ENCODE measurements around the gene TMEM156. TPM values are rescaled to one million over a fixed set of nuclear protein-coding genes. Genes with fewer than 3 reads are reported as not detected.

TMEM156 gene
- total RNA-seq, 4 donors from 2014 or later, result 0.33 TPM; not detected in 3

DNA sequence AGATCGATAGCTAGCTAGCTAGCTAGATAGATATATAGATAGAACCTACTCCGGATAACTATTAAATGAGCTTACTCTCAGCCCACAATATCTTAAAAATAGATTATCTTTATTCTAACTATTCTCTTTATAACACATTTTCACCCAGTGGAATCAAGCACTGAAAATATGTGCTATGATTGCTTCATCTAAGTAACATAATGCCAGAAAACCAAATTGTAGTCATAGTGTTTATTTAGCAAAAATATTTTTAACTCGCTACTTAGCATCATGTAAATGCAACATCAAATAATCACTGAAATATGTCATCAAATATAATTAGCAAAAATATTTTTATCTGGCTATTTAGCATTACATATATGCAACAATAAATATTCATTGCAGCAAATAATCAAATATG, 1.5 kb downstream of the TMEM156 start:
- DNase-seq, result no peak
- no peak overlapping the region for H3K27ac ChIP-seq
- no peaks in the 10 kb centered on the region for H3K36me3 ChIP-seq
- H3K27me3 ChIP-seq, result no peaks in the 10 kb centered on the region
- TF ChIP-seq, protein P1, sequence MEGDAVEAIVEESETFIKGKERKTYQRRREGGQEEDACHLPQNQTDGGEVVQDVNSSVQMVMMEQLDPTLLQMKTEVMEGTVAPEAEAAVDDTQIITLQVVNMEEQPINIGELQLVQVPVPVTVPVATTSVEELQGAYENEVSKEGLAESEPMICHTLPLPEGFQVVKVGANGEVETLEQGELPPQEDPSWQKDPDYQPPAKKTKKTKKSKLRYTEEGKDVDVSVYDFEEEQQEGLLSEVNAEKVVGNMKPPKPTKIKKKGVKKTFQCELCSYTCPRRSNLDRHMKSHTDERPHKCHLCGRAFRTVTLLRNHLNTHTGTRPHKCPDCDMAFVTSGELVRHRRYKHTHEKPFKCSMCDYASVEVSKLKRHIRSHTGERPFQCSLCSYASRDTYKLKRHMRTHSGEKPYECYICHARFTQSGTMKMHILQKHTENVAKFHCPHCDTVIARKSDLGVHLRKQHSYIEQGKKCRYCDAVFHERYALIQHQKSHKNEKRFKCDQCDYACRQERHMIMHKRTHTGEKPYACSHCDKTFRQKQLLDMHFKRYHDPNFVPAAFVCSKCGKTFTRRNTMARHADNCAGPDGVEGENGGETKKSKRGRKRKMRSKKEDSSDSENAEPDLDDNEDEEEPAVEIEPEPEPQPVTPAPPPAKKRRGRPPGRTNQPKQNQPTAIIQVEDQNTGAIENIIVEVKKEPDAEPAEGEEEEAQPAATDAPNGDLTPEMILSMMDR (IDR thresholded peaks at IDR 0.05), result no peak
- TF ChIP-seq POLR2A (IDR thresholded peaks at IDR 0.05), result no peak
- intact Hi-C loops (cut with DNase I), result no loop called here
- no peaks in the 10 kb centered on the region for H3K9me3 ChIP-seq
- H3K4me1 ChIP-seq, result no peaks in the 10 kb centered on the region
- H3K4me3 ChIP-seq (replicated peaks in 1 of 3), result no peak overlapping the region
- 89 to 95% methylated on average over 3 of the region's 3 CpGs for WGBS, 2 donors

DNA sequence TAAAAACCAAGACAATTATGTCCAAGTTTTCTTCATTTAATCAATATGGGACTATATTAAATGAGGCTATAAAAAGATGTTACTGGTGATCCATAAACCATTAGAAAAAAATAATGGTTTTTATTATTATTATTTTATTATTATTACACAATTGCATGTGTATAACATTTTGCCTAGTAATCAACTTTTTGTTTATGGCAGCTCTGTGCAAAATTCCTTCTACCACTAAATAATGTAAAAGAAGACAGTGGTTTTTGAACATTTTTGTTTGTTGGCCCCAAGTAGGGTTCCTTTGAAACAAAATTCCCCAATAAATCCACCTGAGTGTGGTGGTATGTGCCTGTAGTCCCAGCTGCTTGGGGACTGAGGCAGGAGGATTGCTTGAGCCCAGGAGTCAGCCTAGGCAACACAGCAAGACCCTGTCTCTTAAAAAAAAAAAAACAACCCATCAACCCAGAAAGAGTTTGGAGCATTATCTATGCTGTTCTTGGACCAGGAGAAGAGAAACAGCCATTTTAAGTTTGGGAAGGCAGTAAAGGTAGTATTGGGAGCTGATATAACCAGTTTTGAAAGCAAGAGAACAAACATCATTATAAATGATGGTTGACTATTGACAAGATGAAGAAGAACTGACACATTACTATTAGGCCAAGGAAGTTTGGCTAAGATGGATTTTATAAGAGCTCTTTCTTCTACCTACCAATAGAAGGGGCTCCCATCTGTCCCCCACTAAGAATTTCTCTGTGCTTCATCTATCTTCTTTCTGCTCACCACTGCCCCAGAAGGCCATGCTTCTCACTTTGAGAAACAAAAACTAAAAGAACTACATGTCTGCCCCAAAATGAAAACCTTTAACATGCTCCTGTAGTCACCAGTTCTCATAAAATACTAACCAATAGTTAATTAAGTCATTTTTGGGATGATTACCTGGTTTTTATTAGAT, 2.2 kb downstream of the TMEM156 start:
- Histone ChIP-seq H3K4me1 (no peaks in the 10 kb centered on the region), H3K36me3 (no peaks in the 10 kb centered on the region), H3K9me3 (no peaks in the 10 kb centered on the region), H3K27me3 (no peaks in the 10 kb centered on the region), H3K4me3 (replicated peaks in 1 of 3) (no peak overlapping the region), H3K27ac (no peak overlapping the region)
- TF ChIP-seq, protein P1 (IDR thresholded peaks at IDR 0.05), result no peak
- no peak for TF ChIP-seq POLR2A (IDR thresholded peaks at IDR 0.05)
- DNase-seq, result no peak
- intact Hi-C loops (cut with DNase I), result no loop called here

DNA sequence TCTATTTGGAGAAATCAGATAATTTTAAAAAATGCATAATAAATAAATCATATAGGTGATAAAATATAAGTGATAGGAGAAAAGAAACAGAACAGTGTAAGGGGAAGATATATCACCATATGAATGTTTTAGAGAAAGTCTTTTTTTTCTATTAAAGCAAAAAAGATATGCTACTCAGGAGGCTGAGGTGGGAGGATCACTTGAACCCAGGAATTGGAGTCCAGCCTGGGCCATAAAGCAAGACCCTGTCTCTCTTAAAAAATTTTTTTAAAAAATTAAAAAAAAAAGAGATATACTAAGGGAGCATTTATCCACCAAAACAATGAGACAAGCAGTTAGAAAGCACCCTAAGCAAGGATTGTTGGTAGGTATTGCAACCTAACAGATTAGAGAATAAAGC, 6.1 kb downstream of the TMEM156 start:
- DNase-seq, result no peak
- H3K27ac ChIP-seq, result no peak overlapping the region
- H3K9me3 ChIP-seq, result no peaks in the 10 kb centered on the region
- no peaks in the 10 kb centered on the region for H3K36me3 ChIP-seq
- H3K27me3 ChIP-seq, result no peaks in the 10 kb centered on the region
- TF ChIP-seq, protein P1 (IDR thresholded peaks at IDR 0.05), result no peak
- no peak for TF ChIP-seq POLR2A (IDR thresholded peaks at IDR 0.05)
- no peak overlapping the region for H3K4me3 ChIP-seq (replicated peaks in 1 of 3)
- no peaks in the 10 kb centered on the region for H3K4me1 ChIP-seq
- intact Hi-C loops (cut with DNase I), result no loop called here

DNA sequence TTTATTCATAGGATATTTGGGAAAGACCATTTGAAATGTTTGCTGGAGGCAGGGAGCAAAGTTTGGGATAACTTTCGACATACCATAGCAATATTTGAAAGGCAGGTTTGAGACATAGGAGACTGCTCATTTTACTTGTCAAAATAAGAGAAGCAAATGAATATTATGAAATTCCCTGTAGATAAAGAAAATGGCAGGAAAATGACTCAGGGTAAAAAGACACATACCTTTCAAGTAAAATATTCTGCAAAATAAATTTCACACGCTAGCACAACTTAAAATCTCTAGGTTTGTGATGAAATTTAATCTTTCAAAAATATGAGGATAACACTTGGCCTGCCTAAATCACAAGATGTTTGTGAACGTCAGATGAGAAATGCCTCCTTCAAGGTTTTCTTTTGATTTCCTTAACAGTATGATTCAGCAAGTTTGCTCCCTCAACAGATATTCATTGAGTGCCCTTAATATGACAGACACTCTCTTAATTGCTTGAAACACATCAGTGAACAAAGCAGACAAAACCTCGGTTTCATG, 6.6 kb downstream of the TMEM156 start:
- DNase-seq, result no peak
- 79 to 82% methylated on average over 4 of the region's 4 CpGs for WGBS, 2 donors
- no peak overlapping the region for H3K27ac ChIP-seq
- H3K4me1 ChIP-seq, result no peaks in the 10 kb centered on the region
- intact Hi-C loops (cut with DNase I), result no loop called here
- no peaks in the 10 kb centered on the region for H3K9me3 ChIP-seq
- no peaks in the 10 kb centered on the region for H3K36me3 ChIP-seq
- TF ChIP-seq, protein P1 (IDR thresholded peaks at IDR 0.05), result no peak
- no peak for TF ChIP-seq POLR2A (IDR thresholded peaks at IDR 0.05)
- no peak overlapping the region for H3K4me3 ChIP-seq (replicated peaks in 1 of 3)
- no peaks in the 10 kb centered on the region for H3K27me3 ChIP-seq

DNA sequence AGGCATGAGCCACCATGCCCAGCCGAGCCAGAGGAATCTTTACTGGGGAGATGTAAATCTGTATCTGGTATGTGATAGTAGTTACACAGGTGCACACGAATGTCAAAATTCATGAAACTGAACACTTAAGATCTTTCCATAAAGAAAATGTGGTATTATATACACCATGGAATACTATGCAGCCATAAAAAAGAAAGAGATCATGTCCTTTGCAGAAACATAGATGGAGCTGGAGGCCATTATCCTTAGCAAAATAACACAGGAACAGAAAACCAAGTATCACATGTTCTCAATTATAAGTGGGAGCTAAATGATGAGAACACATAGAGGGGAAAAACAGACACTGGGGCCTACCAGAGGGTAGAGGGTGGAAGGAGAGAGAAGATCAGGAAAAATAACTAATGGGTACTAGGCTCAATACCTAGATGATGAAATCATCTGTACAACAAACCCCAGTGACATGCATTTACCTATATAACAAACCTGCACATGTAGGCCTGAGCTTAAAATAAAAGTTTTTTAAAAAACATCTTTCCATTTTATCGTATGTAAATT, 7.8 kb downstream of the TMEM156 start:
- H3K27ac ChIP-seq, result no peak overlapping the region
- no peaks in the 10 kb centered on the region for H3K36me3 ChIP-seq
- no peaks in the 10 kb centered on the region for H3K4me1 ChIP-seq
- TF ChIP-seq, protein P1 (IDR thresholded peaks at IDR 0.05), result no peak
- no peak for TF ChIP-seq POLR2A (IDR thresholded peaks at IDR 0.05)
- DNase-seq, result no peak
- H3K27me3 ChIP-seq, result no peaks in the 10 kb centered on the region
- intact Hi-C loops (cut with DNase I), result no loop called here
- WGBS, 2 donors, result 96 to 97% methylated on average over 3 of the region's 3 CpGs
- H3K9me3 ChIP-seq, result no peaks in the 10 kb centered on the region
- no peak overlapping the region for H3K4me3 ChIP-seq (replicated peaks in 1 of 3)
